Neural crest cell (in vitro differentiated cells): ENCODE results near the gene TULP4. TPM values are rescaled to one million over a fixed set of nuclear protein-coding genes. Genes with fewer than 3 reads are reported as not detected.

Experiments
- DNase-seq: peaks from one replicate; pipeline ENCODE4 v3.0.0; 2021; ENCODE audit warnings: low read depth, mixed read lengths, low spot score
- H3K27ac Mint-ChIP-seq: one replicate; pipeline ENCODE4 v1.8.0; 2021; ENCODE audit warnings: mild to moderate bottlenecking, mixed read lengths; ENCODE audit not compliant: unreplicated experiment
- H3K27me3 Mint-ChIP-seq: 2 replicates; pipeline ENCODE4 v1.8.0; 2021; ENCODE audit warnings: low read depth, mild to moderate bottlenecking, mixed read lengths
- H3K36me3 Mint-ChIP-seq: 2 replicates; pipeline ENCODE4 v1.8.0; 2021; ENCODE audit warnings: low read depth, mild to moderate bottlenecking, mixed read lengths
- H3K4me1 Mint-ChIP-seq: 2 replicates; pipeline ENCODE4 v1.8.0; 2021; ENCODE audit warnings: mixed read lengths
- H3K4me3 Mint-ChIP-seq: one replicate; pipeline ENCODE4 v1.8.0; 2021; ENCODE audit warnings: mild to moderate bottlenecking, mixed read lengths
- H3K9me3 Mint-ChIP-seq: 2 replicates; pipeline ENCODE4 v1.8.0; 2021; ENCODE audit warnings: mixed read lengths
- CTCF ChIP-seq: fragments of 200-600 bp; sonication (generic); conservative IDR thresholded peaks from 2 replicates; pipeline ENCODE4 v1.5.0; 2021; ENCODE audit warnings: antibody characterized with exemption, mild to moderate bottlenecking
- total RNA-seq: library from RNA; stranded (reverse); gene quantifications from 2 replicates; pipeline ENCODE4 v1.2.1, GENCODE V29; 2021

The TULP4 gene
- total RNA-seq, 1 donor from 2014 or later = 115 TPM

GRCh38 chr6:158321960-158322359, 9.7 kb downstream of the TULP4 start:
- no peak for DNase-seq
- Mint-ChIP-seq H3K4me3 (no peak overlapping the region), H3K27ac (no peak overlapping the region), H3K27me3 (no peaks in the 10 kb centered on the region), H3K36me3 (peaks cover 30% of the 10 kb centered on the region), H3K9me3 (peaks cover 5% of the 10 kb centered on the region), H3K4me1 (no peaks in the 10 kb centered on the region)
- no peak for TF ChIP-seq CTCF

- Mint-ChIP-seq H3K27me3 (no peaks in the 10 kb centered on the region), H3K36me3 (peaks cover 26% of the 10 kb centered on the region), H3K9me3 (peaks cover 5% of the 10 kb centered on the region), H3K4me1 (peaks cover under 1% of the 10 kb centered on the region), H3K4me3 (no peak overlapping the region), H3K27ac (no peak overlapping the region)
- no peak for DNase-seq
- no peak for TF ChIP-seq CTCF
Observed at GRCh38 chr6:158322400-158322723, 10.1 kb downstream of the TULP4 start.

- H3K4me1 Mint-ChIP-seq = peaks cover 5% of the 10 kb centered on the region
- peaks cover 23% of the 10 kb centered on the region for H3K36me3 Mint-ChIP-seq
- DNase-seq = no peak
- peaks cover 5% of the 10 kb centered on the region for H3K9me3 Mint-ChIP-seq
- no peak overlapping the region for H3K4me3 Mint-ChIP-seq
- no peaks in the 10 kb centered on the region for H3K27me3 Mint-ChIP-seq
- no peak overlapping the region for H3K27ac Mint-ChIP-seq
- TF ChIP-seq CTCF = no peak
Observed at GRCh38 chr6:158322724-158323560, 10.7 kb downstream of the TULP4 start.

- peaks cover 5% of the 10 kb centered on the region for H3K4me1 Mint-ChIP-seq
- peaks cover 5% of the 10 kb centered on the region for H3K9me3 Mint-ChIP-seq
- peaks cover 19% of the 10 kb centered on the region for H3K36me3 Mint-ChIP-seq
- no peaks in the 10 kb centered on the region for H3K27me3 Mint-ChIP-seq
- no peak overlapping the region for H3K27ac Mint-ChIP-seq
- no peak for TF ChIP-seq CTCF
- H3K4me3 Mint-ChIP-seq = no peak overlapping the region
- no peak for DNase-seq
Observed at GRCh38 chr6:158323561-158323958, 11.3 kb downstream of the TULP4 start.

GRCh38 chr6:158324136-158324535, 11.9 kb downstream of the TULP4 start:
- DNase-seq = no peak
- no peak for TF ChIP-seq CTCF

More at GRCh38 chr6:158324136-158324535, 11.9 kb downstream of the TULP4 start:
- peaks cover 5% of the 10 kb centered on the region for H3K9me3 Mint-ChIP-seq
- peaks cover 17% of the 10 kb centered on the region for H3K36me3 Mint-ChIP-seq
- no peaks in the 10 kb centered on the region for H3K27me3 Mint-ChIP-seq
- H3K27ac Mint-ChIP-seq = no peak overlapping the region
- H3K4me1 Mint-ChIP-seq = peaks cover 5% of the 10 kb centered on the region
- H3K4me3 Mint-ChIP-seq = no peak overlapping the region
